DOHH2 (cell line): ENCODE results near the gene RNF180.

Source experiments
- H3F3A ChIP-seq: fragments of 200-600 bp; sonication (generic), shearing (Covaris generic); 2 replicates; pipeline ENCODE4 v1.6.0; 2016; ENCODE audit warnings: antibody characterized with exemption, mild to moderate bottlenecking; ENCODE audit not compliant: control insufficient read depth, insufficient read depth
- H3K27ac ChIP-seq: fragments of 200-600 bp; sonication (generic); 2 replicates; pipeline ENCODE4 v1.5.1; 2014; ENCODE audit warnings: low read depth, mild to moderate bottlenecking, low read length, moderate library complexity
- H3K27me3 ChIP-seq: fragments of 200-600 bp; sonication (generic); 2 replicates; pipeline ENCODE4 v1.6.1; 2014; ENCODE audit warnings: mild to moderate bottlenecking, low read length, mixed read lengths; ENCODE audit not compliant: control insufficient read depth
- H3K36me3 ChIP-seq: fragments of 200-600 bp; sonication (generic); 2 replicates; pipeline ENCODE4 v1.6.1; 2014; ENCODE audit warnings: mild to moderate bottlenecking, low read length, moderate library complexity, mixed read lengths; ENCODE audit not compliant: control insufficient read depth
- H3K4me1 ChIP-seq: fragments of 200-600 bp; sonication (generic); 2 replicates; pipeline ENCODE4 v1.6.1; 2014; ENCODE audit warnings: mild to moderate bottlenecking, low read length, mixed read lengths; ENCODE audit not compliant: control insufficient read depth
- H3K4me2 ChIP-seq: fragments of 200-600 bp; sonication (generic); 2 replicates; pipeline ENCODE4 v1.6.0; 2014; ENCODE audit warnings: mild to moderate bottlenecking, low read length, moderate library complexity
- H3K4me3 ChIP-seq: fragments of 200-600 bp; sonication (generic); 2 replicates; pipeline ENCODE4 v1.5.1; 2014; ENCODE audit warnings: mild to moderate bottlenecking, low read length, mixed read lengths
- H3K79me2 ChIP-seq: fragments of 200-600 bp; sonication (generic); 2 replicates; pipeline ENCODE4 v1.6.1; 2014; ENCODE audit warnings: mild to moderate bottlenecking, low read length, mixed read lengths; ENCODE audit not compliant: control insufficient read depth
- H3K9me2 ChIP-seq: fragments of 200-600 bp; sonication (generic); replicated peaks from 2 replicates; pipeline ENCODE4 v1.6.1; 2014; ENCODE audit warnings: mild to moderate bottlenecking, low read length, mixed read lengths; ENCODE audit not compliant: control insufficient read depth
- H3K9me3 ChIP-seq: fragments of 200-600 bp; sonication (generic); 2 replicates; pipeline ENCODE4 v1.6.1; 2014; ENCODE audit warnings: antibody characterized with exemption, low read length, mixed read lengths; ENCODE audit not compliant: control insufficient read depth, insufficient read depth
- H4K20me1 ChIP-seq: fragments of 200-600 bp; sonication (generic); 2 replicates; pipeline ENCODE4 v1.6.0; 2014; ENCODE audit warnings: low read depth, mild to moderate bottlenecking, antibody characterized with exemption, low read length, moderate library complexity; ENCODE audit not compliant: control insufficient read depth, insufficient read depth
- CTCF ChIP-seq: fragments of 200-600 bp; sonication (generic); IDR thresholded peaks from one replicate; pipeline ENCODE4 v1.5.1; 2014; ENCODE audit warnings: antibody characterized with exemption, mild to moderate bottlenecking, low read depth, low read length; ENCODE audit not compliant: poor library complexity, severe bottlenecking
- EZH2phosphoT487 ChIP-seq: fragments of 200-600 bp; sonication (generic); IDR thresholded peaks from 2 replicates; pipeline ENCODE4 v1.6.1; 2017; ENCODE audit warnings: borderline replicate concordance, mild to moderate bottlenecking, antibody characterized with exemption, low read length, moderate library complexity, mixed read lengths

RNF180 gene

GRCh38 chr5:64308135-64308534 is 142.5 kb downstream of the RNF180 start:
- Histone ChIP-seq H3K4me3 (no peak overlapping the region), H3K4me2 (no peak overlapping the region), H3K79me2 (no peaks in the 10 kb centered on the region), H3K9me2 (no peaks in the 10 kb centered on the region), H3K36me3 (no peaks in the 10 kb centered on the region), H3K27ac (no peak overlapping the region), H3K4me1 (no peaks in the 10 kb centered on the region), H4K20me1 (no peaks in the 10 kb centered on the region), H3K9me3 (no peaks in the 10 kb centered on the region), H3K27me3 (no peaks in the 10 kb centered on the region), H3F3A (no peaks in the 10 kb centered on the region)
- no peak for TF ChIP-seq CTCF
- TF ChIP-seq EZH2phosphoT487 = no peak

- H3K27me3 ChIP-seq = no peaks in the 10 kb centered on the region
- no peak for TF ChIP-seq CTCF
- no peak for TF ChIP-seq EZH2phosphoT487
- no peaks in the 10 kb centered on the region for H3K4me1 ChIP-seq
- no peaks in the 10 kb centered on the region for H3K36me3 ChIP-seq
- no peaks in the 10 kb centered on the region for H3F3A ChIP-seq
- no peaks in the 10 kb centered on the region for H3K9me3 ChIP-seq
- H3K4me2 ChIP-seq = no peak overlapping the region
- no peak overlapping the region for H3K4me3 ChIP-seq
- no peaks in the 10 kb centered on the region for H4K20me1 ChIP-seq
- no peaks in the 10 kb centered on the region for H3K9me2 ChIP-seq
- no peak overlapping the region for H3K27ac ChIP-seq
- H3K79me2 ChIP-seq = no peaks in the 10 kb centered on the region
Measured at GRCh38 chr5:64312491-64312890, 146.8 kb downstream of the RNF180 start.

- no peaks in the 10 kb centered on the region for H3K9me3 ChIP-seq
- no peak overlapping the region for H3K4me3 ChIP-seq
- no peaks in the 10 kb centered on the region for H3K9me2 ChIP-seq
- TF ChIP-seq EZH2phosphoT487 (no peak), CTCF (no peak)
- no peaks in the 10 kb centered on the region for H3K36me3 ChIP-seq
- no peak overlapping the region for H3K27ac ChIP-seq
- H4K20me1 ChIP-seq = no peaks in the 10 kb centered on the region
- no peak overlapping the region for H3K4me2 ChIP-seq
- no peaks in the 10 kb centered on the region for H3K27me3 ChIP-seq
- H3K79me2 ChIP-seq = no peaks in the 10 kb centered on the region
- no peaks in the 10 kb centered on the region for H3F3A ChIP-seq
- no peaks in the 10 kb centered on the region for H3K4me1 ChIP-seq
Measured at GRCh38 chr5:64315778-64316177, 150.1 kb downstream of the RNF180 start.

- no peaks in the 10 kb centered on the region for H3K27me3 ChIP-seq
- no peak overlapping the region for H3K4me3 ChIP-seq
- H3K4me1 ChIP-seq = no peaks in the 10 kb centered on the region
- H3F3A ChIP-seq = no peaks in the 10 kb centered on the region
- H4K20me1 ChIP-seq = no peaks in the 10 kb centered on the region
- no peaks in the 10 kb centered on the region for H3K36me3 ChIP-seq
- no peak overlapping the region for H3K4me2 ChIP-seq
- H3K9me3 ChIP-seq = no peaks in the 10 kb centered on the region
- TF ChIP-seq EZH2phosphoT487 = no peak
- no peak for TF ChIP-seq CTCF
- no peaks in the 10 kb centered on the region for H3K79me2 ChIP-seq
- H3K9me2 ChIP-seq = no peaks in the 10 kb centered on the region
- H3K27ac ChIP-seq = no peak overlapping the region
Measured at GRCh38 chr5:64318175-64318574, 152.5 kb downstream of the RNF180 start.
